Measurements from ENCODE around the gene DGKQ.

- no peak for TF ChIP-seq CTCF (conservative IDR thresholded peaks at IDR 0.05; ENCODE audit: low read depth in 2 of 2)
- TF ChIP-seq ETS1 (IDR thresholded peaks at IDR 0.05): no peak
- TF ChIP-seq STAT1 (IDR thresholded peaks at IDR 0.05; ENCODE audit: unreplicated experiment): no peak
- TF ChIP-seq POLR2AphosphoS5 (IDR thresholded peaks at IDR 0.05; ENCODE audit: low read depth): peak; percentile 47
Observed at GRCh38 chr4:1002131-1002630, 28.8 kb upstream of the DGKQ start.

Measured in GM23338 (cell line).